Measurements from ENCODE around the gene DBF4.

GRCh38 chr7:87872346-87872745, 3.9 kb upstream of the DBF4 start:
- TF ChIP-seq REST (IDR thresholded peaks at IDR 0.05) (no peak), CTCF (IDR thresholded peaks at IDR 0.05; ENCODE audit: low read depth, low read length, missing input control) (no peak), ATF3 (IDR thresholded peaks at IDR 0.05) (no peak), EGR1 (IDR thresholded peaks at IDR 0.05; ENCODE audit: low read depth in 2 of 2) (no peak), ZBTB33 (IDR thresholded peaks at IDR 0.05) (no peak), TAF1 (conservative IDR thresholded peaks at IDR 0.05) (no peak), SP1 (IDR thresholded peaks at IDR 0.05) (no peak), YY1 (IDR thresholded peaks at IDR 0.05) (no peak), FOXA1 (IDR thresholded peaks at IDR 0.05) (no peak), MAX (IDR thresholded peaks at IDR 0.05) (no peak), JUND (IDR thresholded peaks at IDR 0.05) (no peak), RAD21 (IDR thresholded peaks at IDR 0.05) (no peak)

Data from liver (tissue), 3 donors.